ENCODE results near the gene CCDC192.

- no peak for TF ChIP-seq CTCF (IDR thresholded peaks at IDR 0.05)
- TF ChIP-seq ATF1 (CRISPR knock-in tag; IDR thresholded peaks at IDR 0.05), result no peak
- TF ChIP-seq MAX (CRISPR knock-in tag; IDR thresholded peaks at IDR 0.05), result no peak
- TF ChIP-seq FOXP4 (CRISPR knock-in tag; IDR thresholded peaks at IDR 0.05), result no peak
- TF ChIP-seq ZNF281 (CRISPR knock-in tag; IDR thresholded peaks at IDR 0.05), result no peak
- no peak for TF ChIP-seq E2F4 (CRISPR knock-in tag; IDR thresholded peaks at IDR 0.05; ENCODE audit: borderline replicate concordance, low read depth)
- TF ChIP-seq ZNF263 (CRISPR knock-in tag; IDR thresholded peaks at IDR 0.05; ENCODE audit: low read depth), result no peak
- no peak for TF ChIP-seq ZNF317 (CRISPR knock-in tag; IDR thresholded peaks at IDR 0.05; ENCODE audit: borderline replicate concordance, low read depth)
- no peak for TF ChIP-seq OVOL2 (CRISPR knock-in tag; IDR thresholded peaks at IDR 0.05; ENCODE audit: borderline replicate concordance)
- TF ChIP-seq PRRX2 (CRISPR knock-in tag; IDR thresholded peaks at IDR 0.05), result no peak
- TF ChIP-seq ATF3 (CRISPR knock-in tag; conservative IDR thresholded peaks at IDR 0.05), result no peak
- no peak for TF ChIP-seq ELF4 (CRISPR knock-in tag; IDR thresholded peaks at IDR 0.05; ENCODE audit: low read depth)
- TF ChIP-seq CREM (CRISPR knock-in tag; IDR thresholded peaks at IDR 0.05), result no peak
Measured at GRCh38 chr5:127911619-127912018, 208.4 kb downstream of the CCDC192 start.

Measured in WTC11 (cell line).